Brain microvascular endothelial cell (primary cell): ENCODE results near the gene IL23R.

Source experiments
- DNase-seq: peaks from one replicate; pipeline ENCODE4 v3.0.0-alpha.2; 2020
- H3K27ac ChIP-seq: fragments of 250-450 bp; sonication (Bioruptor Pico); 2 replicates; pipeline ENCODE4 v1.5.1; 2020; ENCODE audit warnings: mild to moderate bottlenecking, moderate library complexity
- H3K27me3 ChIP-seq: fragments of 250-450 bp; sonication (Bioruptor Pico); replicated peaks from 2 replicates; pipeline ENCODE4 v1.5.1; 2020; ENCODE audit warnings: mild to moderate bottlenecking
- H3K36me3 ChIP-seq: fragments of 250-450 bp; sonication (Bioruptor Pico); replicated peaks from 2 replicates; pipeline ENCODE4 v1.5.1; 2020; ENCODE audit warnings: mild to moderate bottlenecking
- H3K4me3 ChIP-seq: 2 replicates; pipeline ENCODE4 v1.5.1; 2011; ENCODE audit warnings: low read depth, mild to moderate bottlenecking, control low read depth, low read length, moderate library complexity
- CTCF ChIP-seq: IDR thresholded peaks from 2 replicates; pipeline ENCODE4 v1.5.1; 2011; ENCODE audit warnings: low read depth, mild to moderate bottlenecking, moderate library complexity, low read length, control low read depth, inconsistent platforms; ENCODE audit errors: missing control alignments
- in situ Hi-C: cut with HindIII; loops from 2 replicates; pipeline ENCODE4 v1.10.0; 2017; ENCODE audit warnings: low sequenced_read_pairs, low pct_ligation_motif_present

IL23R gene

GRCh38 chr1:67169932-67170331 lies 3.7 kb downstream of the IL23R start:
- no peak overlapping the region for H3K27ac ChIP-seq
- in situ Hi-C loops, result no loop called here
- H3K4me3 ChIP-seq, result no peak overlapping the region
- no peaks in the 10 kb centered on the region for H3K36me3 ChIP-seq
- no peak for TF ChIP-seq CTCF
- H3K27me3 ChIP-seq, result no peaks in the 10 kb centered on the region
- no peak for DNase-seq

DNA sequence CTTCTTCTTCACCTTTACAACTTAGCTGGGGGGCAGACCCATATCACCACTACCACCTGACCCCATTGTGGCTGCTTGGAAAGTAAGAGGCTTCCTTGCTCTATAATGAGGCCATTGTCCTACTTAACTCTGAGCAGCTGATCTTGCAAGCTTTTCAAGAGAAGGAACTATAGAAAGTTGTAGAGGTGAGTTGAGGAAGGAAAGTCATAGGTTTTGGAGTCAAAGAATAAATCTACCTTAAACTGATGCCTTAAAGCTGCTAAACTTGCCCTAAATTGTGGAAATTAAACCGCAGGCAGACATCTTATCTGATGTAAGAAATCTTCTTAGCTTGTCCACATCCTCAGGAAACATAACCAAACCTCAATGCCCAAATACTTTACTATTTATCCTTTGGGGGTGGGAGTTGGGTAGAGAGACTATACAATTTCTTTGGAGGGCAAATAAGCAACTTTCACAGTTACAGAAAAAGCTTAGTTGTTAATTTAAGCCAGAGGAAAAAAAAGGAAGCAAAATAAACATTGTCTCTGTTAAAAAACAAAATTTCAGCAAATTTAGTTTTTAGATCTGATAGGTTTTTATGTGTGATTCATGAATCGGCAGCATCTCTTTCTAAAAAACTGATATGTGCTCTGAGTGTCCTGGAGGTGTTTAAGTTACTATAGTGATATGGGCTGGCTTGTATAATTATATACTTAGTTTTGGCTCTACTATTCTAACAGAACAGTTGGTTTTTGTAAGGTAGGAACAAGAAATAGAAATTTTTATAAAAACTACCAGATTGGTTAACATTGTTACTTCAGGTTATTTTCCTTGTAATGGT lies 4.7 kb downstream of the IL23R start:
- Histone ChIP-seq H3K36me3 (no peaks in the 10 kb centered on the region), H3K27me3 (no peaks in the 10 kb centered on the region), H3K27ac (no peak overlapping the region), H3K4me3 (no peak overlapping the region)
- in situ Hi-C loops, result no loop called here
- DNase-seq, result no peak
- no peak for TF ChIP-seq CTCF

DNA sequence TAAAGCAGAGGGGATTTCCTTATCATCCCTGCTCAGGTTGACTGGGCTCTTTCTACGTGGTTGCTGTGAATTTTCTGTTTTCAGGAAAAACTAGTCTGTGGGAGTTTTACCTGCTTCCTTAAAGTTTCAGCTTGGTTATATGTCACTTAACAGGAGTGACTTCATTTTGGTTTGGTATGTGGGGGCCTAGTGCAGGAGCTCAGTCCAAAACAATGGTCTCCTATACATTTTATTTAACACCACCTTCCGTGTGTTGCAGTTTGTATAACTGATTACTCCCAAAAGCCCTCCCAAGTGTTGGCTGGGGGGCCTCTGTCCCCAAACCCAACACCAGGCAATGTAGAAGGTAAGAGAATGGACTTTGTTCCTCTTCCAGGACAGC lies 5.3 kb downstream of the IL23R start:
- no peak for TF ChIP-seq CTCF
- no peak overlapping the region for H3K4me3 ChIP-seq
- in situ Hi-C loops, result no loop called here
- no peaks in the 10 kb centered on the region for H3K36me3 ChIP-seq
- H3K27ac ChIP-seq, result no peak overlapping the region
- H3K27me3 ChIP-seq, result no peaks in the 10 kb centered on the region
- DNase-seq, result no peak

GRCh38 chr1:67171978-67172377 lies 5.7 kb downstream of the IL23R start:
- Histone ChIP-seq H3K27ac (no peak overlapping the region), H3K36me3 (no peaks in the 10 kb centered on the region), H3K4me3 (no peak overlapping the region), H3K27me3 (no peaks in the 10 kb centered on the region)
- no peak for DNase-seq
- TF ChIP-seq CTCF, result no peak
- in situ Hi-C loops, result no loop called here

GRCh38 chr1:67173988-67174387 lies 7.7 kb downstream of the IL23R start:
- no peak for TF ChIP-seq CTCF
- H3K27ac ChIP-seq, result no peak overlapping the region
- DNase-seq, result no peak
- no peak overlapping the region for H3K4me3 ChIP-seq
- in situ Hi-C loops, result no loop called here
- H3K27me3 ChIP-seq, result no peaks in the 10 kb centered on the region
- H3K36me3 ChIP-seq, result no peaks in the 10 kb centered on the region
